Thyroid gland (tissue), 4 donors: Measurements from ENCODE around the gene PRM3. TPM values are rescaled to one million over a fixed set of nuclear protein-coding genes. Genes with fewer than 3 reads are reported as not detected.

Experiments used
- DNase-seq, 2 donors: peaks; one replicate each; pipeline ENCODE4 v3.0.0-alpha.2; 2019
- H3K27ac ChIP-seq, 3 donors: fragments of 200-600 bp; sonication (generic); 1 replicate in 2 of 3; 2 replicates in 1 of 3; pipeline ENCODE4 v1.5.1; 2016 to 2019; ENCODE audit warnings: mild to moderate bottlenecking in 1 of 3, moderate library complexity in 1 of 3
- H3K27me3 ChIP-seq: fragments of 200-600 bp; sonication (generic); one replicate; pipeline ENCODE4 v1.5.1; 2019
- H3K36me3 ChIP-seq, 2 donors: fragments of 200-600 bp; sonication (generic); one replicate each; pipeline ENCODE4 v1.5.1; 2016 to 2019
- H3K4me1 ChIP-seq, 2 donors: fragments of 200-600 bp; sonication (generic); one replicate each; pipeline ENCODE4 v1.5.1; 2017 to 2019
- H3K4me3 ChIP-seq, 3 donors: fragments of 200-600 bp; sonication (generic); replicated peaks in 1 of 3; 1 replicate in 2 of 3; 2 replicates in 1 of 3; pipeline ENCODE4 v1.5.1; 2016; ENCODE audit warnings: mild to moderate bottlenecking in 1 of 3
- H3K9me3 ChIP-seq: fragments of 200-600 bp; sonication (generic); one replicate; pipeline ENCODE4 v1.5.1; 2017
- CTCF ChIP-seq, 6 experiments: fragments of 200-600 bp in 3 of 6; fragments of 450-650 bp in 3 of 6; sonication (generic) in 3 of 6; IDR thresholded peaks; one replicate each; pipeline ENCODE4 v1.5.1; 2016 to 2019; ENCODE audit warnings: antibody characterized with exemption in 6 of 6, mild to moderate bottlenecking in 2 of 6, inconsistent platforms in 1 of 6, moderate library complexity in 1 of 6
- POLR2A ChIP-seq, 2 donors: fragments of 450-650 bp; IDR thresholded peaks; one replicate each; pipeline ENCODE4 v1.6.1; 2017; ENCODE audit warnings: antibody characterized with exemption in 2 of 2, mild to moderate bottlenecking in 2 of 2, moderate library complexity in 1 of 2
- WGBS, 2 donors: methylation state at CpG; one replicate each; pipeline ENCODE4 v1.1.5; 2017; 5-methylcytosine and 5-hydroxymethylcytosine counted together
- intact Hi-C: fragments of 100-400 bp; cut with DNase I; formaldehyde crosslinking; loops from one replicate; pipeline ENCODE4 v1.15.1; 2023
- total RNA-seq, 4 donors: library from RNA; depleted of rRNA; stranded (reverse); fragments of >200 nt; gene quantifications; one replicate each; pipeline ENCODE4 v1.2.3, GENCODE V29; 2016

Gene PRM3
- total RNA-seq, 4 donors from 2014 or later = not detected

GRCh38 chr16:11296351-11296705, 22.9 kb upstream of the PRM3 start:
- intact Hi-C loops = no loop called here
- H3K27ac ChIP-seq = no peak overlapping the region
- H3K4me1 ChIP-seq = peaks cover 3 to 18% of the 10 kb centered on the region in 2 donors
- DNase-seq = no peak
- H3K9me3 ChIP-seq = no peaks in the 10 kb centered on the region
- no peak for TF ChIP-seq CTCF (IDR thresholded peaks at IDR 0.05)
- H3K4me3 ChIP-seq = no peak overlapping the region
- WGBS, 2 donors = 72 to 94% methylated on average over 3 of the region's 3 CpGs
- no peaks in the 10 kb centered on the region for H3K27me3 ChIP-seq
- H3K36me3 ChIP-seq = no peaks in the 10 kb centered on the region

GRCh38 chr16:11295672-11296071, 22.2 kb upstream of the PRM3 start:
- Histone ChIP-seq H3K4me3 (no peak overlapping the region), H3K27ac (no peak overlapping the region), H3K36me3 (no peaks in the 10 kb centered on the region), H3K9me3 (no peaks in the 10 kb centered on the region), H3K4me1 (peaks cover 3 to 25% of the 10 kb centered on the region in 2 donors), H3K27me3 (no peaks in the 10 kb centered on the region)
- WGBS, 2 donors = 94 to 95% methylated on average over 4 of the region's 4 CpGs
- DNase-seq = no peak
- intact Hi-C loops = no loop called here
- TF ChIP-seq CTCF (IDR thresholded peaks at IDR 0.05) (no peak), POLR2A (IDR thresholded peaks at IDR 0.05) (no peak)

GRCh38 chr16:11292076-11292748, 18.8 kb upstream of the PRM3 start:
- intact Hi-C loops = no loop called here

GRCh38 chr16:11291091-11291703, 17.8 kb upstream of the PRM3 start:
- H3K36me3 ChIP-seq = no peaks in the 10 kb centered on the region
- TF ChIP-seq CTCF (IDR thresholded peaks at IDR 0.05) (no peak), POLR2A (IDR thresholded peaks at IDR 0.05) (no peak)
- no peaks in the 10 kb centered on the region for H3K27me3 ChIP-seq
- peak overlapping the region; percentile 17 to 57 (median 44) for H3K27ac ChIP-seq
- H3K9me3 ChIP-seq = no peaks in the 10 kb centered on the region
- no peak overlapping the region for H3K4me3 ChIP-seq
- H3K4me1 ChIP-seq = peaks cover 0 to 18% of the 10 kb centered on the region in 2 donors
- WGBS, 2 donors = 48 to 53% methylated on average over 10 of the region's 10 CpGs
- intact Hi-C loops = no loop called here
- DNase-seq = peak; percentile 62 to 66

More at GRCh38 chr16:11292076-11292748, 18.8 kb upstream of the PRM3 start:
- WGBS, 2 donors = 83 to 92% methylated on average over 7 of the region's 7 CpGs
- TF ChIP-seq POLR2A (IDR thresholded peaks at IDR 0.05) (no peak), CTCF (IDR thresholded peaks at IDR 0.05) (no peak)
- DNase-seq = no peak
- Histone ChIP-seq H3K4me3 (no peak overlapping the region), H3K27me3 (no peaks in the 10 kb centered on the region), H3K4me1 (peaks cover 3 to 22% of the 10 kb centered on the region in 2 donors), H3K36me3 (no peaks in the 10 kb centered on the region), H3K27ac (no peak overlapping the region), H3K9me3 (no peaks in the 10 kb centered on the region)
